ENCODE data around the gene BNIP5.

Gene BNIP5

GRCh38 chr6:36273067-36273466 lies 63.6 kb downstream of the BNIP5 start:
- DNase-seq (ENCODE audit: low read depth): no peak
- no peak overlapping the region for H3K4me3 ChIP-seq (ENCODE audit: control insufficient read depth, low read depth, low read length)
- no peak for TF ChIP-seq CTCF (IDR thresholded peaks at IDR 0.05; ENCODE audit: control insufficient read depth, insufficient read depth, low read depth, low read length, missing control alignments)

GRCh38 chr6:36272234-36272633 lies 64.5 kb downstream of the BNIP5 start:
- no peak for TF ChIP-seq CTCF (IDR thresholded peaks at IDR 0.05; ENCODE audit: control insufficient read depth, insufficient read depth, low read depth, low read length, missing control alignments)
- no peak for DNase-seq (ENCODE audit: low read depth)
- no peak overlapping the region for H3K4me3 ChIP-seq (ENCODE audit: control insufficient read depth, low read depth, low read length)

GRCh38 chr6:36269834-36270705 lies 66.6 kb downstream of the BNIP5 start, which contains the start of gene PNPLA1:
TSS of gene PNPLA1 (plus strand) at chr6:36270060. CDS start at chr6:36270460, 400 bp downstream.
- H3K4me3 ChIP-seq (ENCODE audit: control insufficient read depth, low read depth, low read length): no peak within 1 kb of the TSS
- DNase-seq (ENCODE audit: low read depth): no peak
- no peak for TF ChIP-seq CTCF (IDR thresholded peaks at IDR 0.05; ENCODE audit: control insufficient read depth, insufficient read depth, low read depth, low read length, missing control alignments)

- DNase-seq (ENCODE audit: low read depth): no peak
- no peak overlapping the region for H3K4me3 ChIP-seq (ENCODE audit: control insufficient read depth, low read depth, low read length)
- no peak for TF ChIP-seq CTCF (IDR thresholded peaks at IDR 0.05; ENCODE audit: control insufficient read depth, insufficient read depth, low read depth, low read length, missing control alignments)
Measured at GRCh38 chr6:36268478-36269275, 68.0 kb downstream of the BNIP5 start.

- no peak overlapping the region for H3K4me3 ChIP-seq (ENCODE audit: control insufficient read depth, low read depth, low read length)
- no peak for TF ChIP-seq CTCF (IDR thresholded peaks at IDR 0.05; ENCODE audit: control insufficient read depth, insufficient read depth, low read depth, low read length, missing control alignments)
- DNase-seq (ENCODE audit: low read depth): no peak
Measured at GRCh38 chr6:36267731-36268477, 68.8 kb downstream of the BNIP5 start.
